Erythroblast (primary cell): ENCODE measurements around the gene SAMD7.

Experiments
- GATA1 ChIP-seq: IDR thresholded peaks from 2 replicates; pipeline ENCODE4 v1.6.1; 2011; ENCODE audit warnings: low read depth, mild to moderate bottlenecking, control low read depth, low read length, moderate library complexity
- POLR2A ChIP-seq: IDR thresholded peaks from 2 replicates; pipeline ENCODE4 v1.6.1; 2011; ENCODE audit warnings: mild to moderate bottlenecking, low read length

- TF ChIP-seq GATA1 (no peak), POLR2A (no peak)
Measured at GRCh38 chr3:169886671-169887070, 24.7 kb upstream of the SAMD7 start.
